Effector memory CD8-positive, alpha-beta T cell (primary cell): ENCODE data around the gene EYA2.
A peak's percentile ranks its signal among the peaks of the same experiment; 100 is the strongest.

Experiments used
- ATAC-seq: fragments of 150-1000 bp; cut with Tn5 transposase; replicated peaks from 2 replicates; pipeline ENCODE4 v1.10.0; 2021; ENCODE audit warnings: mild to moderate bottlenecking, moderate library complexity
- DNase-seq, 3 experiments: peaks; one replicate each; pipeline ENCODE4 v3.0.0; 2021
- H3K27ac Mint-ChIP-seq, 2 donors: one replicate each; pipeline ENCODE4 v1.8.0; 2022; ENCODE audit warnings: mild to moderate bottlenecking in 2 of 2, mixed read lengths in 2 of 2, moderate library complexity in 2 of 2
- H3K27me3 Mint-ChIP-seq, 2 donors: one replicate each; pipeline ENCODE4 v1.8.0; 2022; ENCODE audit warnings: mixed read lengths in 2 of 2
- H3K36me3 Mint-ChIP-seq: one replicate; pipeline ENCODE4 v1.8.0; 2022; ENCODE audit warnings: mild to moderate bottlenecking, moderate library complexity, mixed read lengths; ENCODE audit not compliant: insufficient read depth
- H3K4me1 Mint-ChIP-seq, 2 donors: one replicate each; pipeline ENCODE4 v1.8.0; 2022; ENCODE audit warnings: low read depth in 2 of 2, mixed read lengths in 2 of 2
- H3K4me3 Mint-ChIP-seq, 2 donors: one replicate each; pipeline ENCODE4 v1.8.0; 2022; ENCODE audit warnings: mild to moderate bottlenecking in 2 of 2, mixed read lengths in 2 of 2, moderate library complexity in 2 of 2
- H3K9me3 Mint-ChIP-seq, 2 donors: one replicate each; pipeline ENCODE4 v1.8.0; 2022; ENCODE audit warnings: mixed read lengths in 2 of 2

EYA2 gene

GRCh38 chr20:47225458-47225857 lies 330.8 kb downstream of the EYA2 start:
- H3K9me3 Mint-ChIP-seq = no peaks in the 10 kb centered on the region
- peaks cover 0 to 6% of the 10 kb centered on the region in 2 donors for H3K4me1 Mint-ChIP-seq
- ATAC-seq = no peak
- no peak overlapping the region for H3K4me3 Mint-ChIP-seq
- H3K27ac Mint-ChIP-seq = no peak overlapping the region
- H3K27me3 Mint-ChIP-seq = no peaks in the 10 kb centered on the region
- H3K36me3 Mint-ChIP-seq = peaks cover 73% of the 10 kb centered on the region
- no peak for DNase-seq

GRCh38 chr20:47227119-47227518 lies 332.5 kb downstream of the EYA2 start:
- ATAC-seq = no peak
- Mint-ChIP-seq H3K27me3 (no peaks in the 10 kb centered on the region), H3K36me3 (peaks cover 71% of the 10 kb centered on the region), H3K4me1 (peaks cover 2 to 6% of the 10 kb centered on the region in 2 donors), H3K27ac (no peak overlapping the region), H3K9me3 (no peaks in the 10 kb centered on the region), H3K4me3 (no peak overlapping the region)
- no peak for DNase-seq

- peaks cover 71% of the 10 kb centered on the region for H3K36me3 Mint-ChIP-seq
- DNase-seq (no peak), ATAC-seq (no peak)
- H3K27me3 Mint-ChIP-seq = no peaks in the 10 kb centered on the region
- peaks cover 2 to 6% of the 10 kb centered on the region in 2 donors for H3K4me1 Mint-ChIP-seq
- H3K4me3 Mint-ChIP-seq = no peak overlapping the region
- H3K27ac Mint-ChIP-seq = no peak overlapping the region
- H3K9me3 Mint-ChIP-seq = no peaks in the 10 kb centered on the region
Measured at GRCh38 chr20:47227576-47227975, 332.9 kb downstream of the EYA2 start.

GRCh38 chr20:47228654-47229053 lies 334.0 kb downstream of the EYA2 start:
- Mint-ChIP-seq H3K36me3 (peaks cover 69% of the 10 kb centered on the region), H3K4me3 (no peak overlapping the region), H3K27ac (peak overlapping the region in 1 of 2 donors; percentile 7), H3K9me3 (no peaks in the 10 kb centered on the region), H3K27me3 (no peaks in the 10 kb centered on the region), H3K4me1 (peaks cover 2 to 6% of the 10 kb centered on the region in 2 donors)
- DNase-seq (no peak), ATAC-seq (no peak)

GRCh38 chr20:47230811-47231256 lies 336.2 kb downstream of the EYA2 start:
- H3K9me3 Mint-ChIP-seq = no peaks in the 10 kb centered on the region
- peaks cover 0 to 2% of the 10 kb centered on the region in 2 donors for H3K4me1 Mint-ChIP-seq
- DNase-seq (no peak), ATAC-seq (no peak)
- H3K27ac Mint-ChIP-seq = peak overlapping the region in 1 of 2 donors; percentile 72
- H3K4me3 Mint-ChIP-seq = no peak overlapping the region
- peaks cover 64% of the 10 kb centered on the region for H3K36me3 Mint-ChIP-seq
- no peaks in the 10 kb centered on the region for H3K27me3 Mint-ChIP-seq

- peak overlapping the region; percentile 72 to 79 for H3K27ac Mint-ChIP-seq
Measured at GRCh38 chr20:47231382-47232039, 336.9 kb downstream of the EYA2 start.

GRCh38 chr20:47232518-47232917 lies 337.9 kb downstream of the EYA2 start:
- Mint-ChIP-seq H3K4me1 (peaks cover 0 to 2% of the 10 kb centered on the region in 2 donors), H3K4me3 (no peak overlapping the region), H3K36me3 (peaks cover 66% of the 10 kb centered on the region), H3K27ac (no peak overlapping the region), H3K9me3 (no peaks in the 10 kb centered on the region), H3K27me3 (no peaks in the 10 kb centered on the region)
- DNase-seq (no peak), ATAC-seq (no peak)

More at GRCh38 chr20:47231382-47232039, 336.9 kb downstream of the EYA2 start:
- Mint-ChIP-seq H3K9me3 (no peaks in the 10 kb centered on the region), H3K36me3 (peaks cover 63% of the 10 kb centered on the region), H3K4me3 (no peak overlapping the region), H3K4me1 (peaks cover 0 to 2% of the 10 kb centered on the region in 2 donors), H3K27me3 (no peaks in the 10 kb centered on the region)
- no peak for DNase-seq
- ATAC-seq = no peak

- Mint-ChIP-seq H3K4me3 (no peak overlapping the region), H3K27ac (peak overlapping the region in 1 of 2 donors; percentile 81), H3K27me3 (no peaks in the 10 kb centered on the region), H3K9me3 (no peaks in the 10 kb centered on the region), H3K36me3 (peaks cover 71% of the 10 kb centered on the region), H3K4me1 (peaks cover 0 to 2% of the 10 kb centered on the region in 2 donors)
- DNase-seq (no peak), ATAC-seq (no peak)
Measured at GRCh38 chr20:47233333-47234188, 338.9 kb downstream of the EYA2 start.

GRCh38 chr20:47235111-47235510 lies 340.5 kb downstream of the EYA2 start:
- H3K4me3 Mint-ChIP-seq = no peak overlapping the region
- H3K27ac Mint-ChIP-seq = no peak overlapping the region
- ATAC-seq (no peak), DNase-seq (no peak)
- H3K27me3 Mint-ChIP-seq = no peaks in the 10 kb centered on the region
- peaks cover 80% of the 10 kb centered on the region for H3K36me3 Mint-ChIP-seq
- no peaks in the 10 kb centered on the region for H3K9me3 Mint-ChIP-seq
- peaks cover 0 to 2% of the 10 kb centered on the region in 2 donors for H3K4me1 Mint-ChIP-seq

- Mint-ChIP-seq H3K36me3 (peaks cover 78% of the 10 kb centered on the region), H3K4me3 (no peak overlapping the region), H3K4me1 (peaks cover 0 to 2% of the 10 kb centered on the region in 2 donors), H3K9me3 (no peaks in the 10 kb centered on the region), H3K27me3 (no peaks in the 10 kb centered on the region), H3K27ac (no peak overlapping the region)
- no peak for DNase-seq
- ATAC-seq = no peak
Measured at GRCh38 chr20:47235853-47236638, 341.4 kb downstream of the EYA2 start.

- H3K27ac Mint-ChIP-seq = no peak overlapping the region
- DNase-seq (no peak), ATAC-seq (no peak)
- peaks cover 0 to 1% of the 10 kb centered on the region in 2 donors for H3K4me1 Mint-ChIP-seq
- peaks cover 74% of the 10 kb centered on the region for H3K36me3 Mint-ChIP-seq
- no peak overlapping the region for H3K4me3 Mint-ChIP-seq
- H3K27me3 Mint-ChIP-seq = no peaks in the 10 kb centered on the region
- H3K9me3 Mint-ChIP-seq = no peaks in the 10 kb centered on the region
Measured at GRCh38 chr20:47236639-47236900, 341.9 kb downstream of the EYA2 start.

- no peak overlapping the region for H3K4me3 Mint-ChIP-seq
- no peaks in the 10 kb centered on the region for H3K27me3 Mint-ChIP-seq
- H3K4me1 Mint-ChIP-seq = no peaks in the 10 kb centered on the region
- no peak for ATAC-seq
- H3K36me3 Mint-ChIP-seq = peaks cover 70% of the 10 kb centered on the region
- H3K9me3 Mint-ChIP-seq = no peaks in the 10 kb centered on the region
- DNase-seq = no peak
- H3K27ac Mint-ChIP-seq = no peak overlapping the region
Measured at GRCh38 chr20:47237715-47238114, 343.1 kb downstream of the EYA2 start.
